K562 (cell line): ENCODE results near the gene PPP1R15A.

Source experiments
- FOXK2 ChIP-seq, 2 experiments: fragments of 450-650 bp; IDR thresholded peaks in 1 of 2; conservative IDR thresholded peaks in 1 of 2; 2 replicates each; pipeline ENCODE4 v1.6.1; 2016; ENCODE audit warnings: low read depth in 2 of 2, mild to moderate bottlenecking in 1 of 2
- RFX5 ChIP-seq: IDR thresholded peaks from 2 replicates; pipeline ENCODE4 v1.6.1; 2011; ENCODE audit warnings: low read depth, mild to moderate bottlenecking, improper control_type of control experiment, low read length
- TSC22D4 ChIP-seq: fragments of 450-650 bp; IDR thresholded peaks from 2 replicates; pipeline ENCODE4 v1.6.1; 2016; ENCODE audit warnings: missing genetic modification characterization, missing biosample characterization, control low read depth
- ZNF282 ChIP-seq: sonication (generic); formaldehyde crosslinking; IDR thresholded peaks from 2 replicates; pipeline ENCODE4 v1.8.1; 2023; ENCODE audit warnings: missing genetic modification reagents
- ZNF444 ChIP-seq: fragments of 250-450 bp; sonication (Bioruptor Pico); IDR thresholded peaks from 2 replicates; pipeline ENCODE4 v1.4.0; 2020; ENCODE audit warnings: mild to moderate bottlenecking, moderate library complexity
- TF ChIP-seq, protein P1 (sequence below), 3 experiments: IDR thresholded peaks in 2 of 3; conservative IDR thresholded peaks in 1 of 3; 2 replicates each; pipeline ENCODE4 v1.5.1; 2011 to 2012; ENCODE audit warnings: low read length in 3 of 3, mild to moderate bottlenecking in 3 of 3, control low read depth in 2 of 3, improper control_type of control experiment in 1 of 3, inconsistent platforms in 1 of 3, low read depth in 1 of 3, mixed read lengths in 1 of 3, moderate library complexity in 1 of 3; ENCODE audit not compliant: insufficient read depth in 2 of 3
- TF ChIP-seq, protein P2 (sequence below): IDR thresholded peaks from 2 replicates; pipeline ENCODE4 v1.6.1; 2016; ENCODE audit warnings: missing genetic modification characterization, missing compliant biosample characterization
- TF ChIP-seq, protein P3 (sequence below): sonication (generic); formaldehyde crosslinking; IDR thresholded peaks from 2 replicates; pipeline ENCODE4 v1.8.0; 2023; ENCODE audit warnings: mild to moderate bottlenecking, missing genetic modification reagents
- TF ChIP-seq, protein P4 (sequence below): sonication (generic); formaldehyde crosslinking; IDR thresholded peaks from 2 replicates; pipeline ENCODE4 v1.8.0; 2022; ENCODE audit warnings: missing genetic modification reagents, mild to moderate bottlenecking, borderline replicate concordance

DNA sequence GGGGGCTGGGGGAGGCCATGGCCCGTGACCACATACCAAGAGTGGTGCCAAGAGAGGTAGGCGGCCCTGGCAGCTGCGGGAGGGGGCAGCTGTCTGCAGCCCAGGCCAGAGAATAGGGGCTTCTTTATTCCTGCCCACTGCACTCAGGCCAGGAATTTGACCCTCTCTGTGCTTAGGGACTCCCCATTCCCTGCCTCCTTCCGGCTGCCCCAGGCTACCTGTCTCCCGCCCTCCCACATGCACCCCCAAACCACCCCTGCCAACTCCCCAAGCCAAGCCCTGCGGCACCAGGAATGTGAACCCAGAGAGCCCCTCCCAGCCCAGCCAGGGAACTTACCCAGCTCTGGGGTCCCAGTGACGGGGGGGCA is 4.5 kb upstream of the PPP1R15A start:
- no peak for TF ChIP-seq ZNF282 (CRISPR knock-in tag)
- TF ChIP-seq RFX5: no peak
- no peak for TF ChIP-seq ZNF444
- TF ChIP-seq, protein P1, sequence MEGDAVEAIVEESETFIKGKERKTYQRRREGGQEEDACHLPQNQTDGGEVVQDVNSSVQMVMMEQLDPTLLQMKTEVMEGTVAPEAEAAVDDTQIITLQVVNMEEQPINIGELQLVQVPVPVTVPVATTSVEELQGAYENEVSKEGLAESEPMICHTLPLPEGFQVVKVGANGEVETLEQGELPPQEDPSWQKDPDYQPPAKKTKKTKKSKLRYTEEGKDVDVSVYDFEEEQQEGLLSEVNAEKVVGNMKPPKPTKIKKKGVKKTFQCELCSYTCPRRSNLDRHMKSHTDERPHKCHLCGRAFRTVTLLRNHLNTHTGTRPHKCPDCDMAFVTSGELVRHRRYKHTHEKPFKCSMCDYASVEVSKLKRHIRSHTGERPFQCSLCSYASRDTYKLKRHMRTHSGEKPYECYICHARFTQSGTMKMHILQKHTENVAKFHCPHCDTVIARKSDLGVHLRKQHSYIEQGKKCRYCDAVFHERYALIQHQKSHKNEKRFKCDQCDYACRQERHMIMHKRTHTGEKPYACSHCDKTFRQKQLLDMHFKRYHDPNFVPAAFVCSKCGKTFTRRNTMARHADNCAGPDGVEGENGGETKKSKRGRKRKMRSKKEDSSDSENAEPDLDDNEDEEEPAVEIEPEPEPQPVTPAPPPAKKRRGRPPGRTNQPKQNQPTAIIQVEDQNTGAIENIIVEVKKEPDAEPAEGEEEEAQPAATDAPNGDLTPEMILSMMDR (IDR thresholded peaks at IDR 0.05 in 2 of 3, conservative IDR thresholded peaks at IDR 0.05 in 1 of 3; ENCODE audit: insufficient read depth in 2 of 3, low read depth in 1 of 3, low read length in 3 of 3): no peak
- TF ChIP-seq, protein P2, sequence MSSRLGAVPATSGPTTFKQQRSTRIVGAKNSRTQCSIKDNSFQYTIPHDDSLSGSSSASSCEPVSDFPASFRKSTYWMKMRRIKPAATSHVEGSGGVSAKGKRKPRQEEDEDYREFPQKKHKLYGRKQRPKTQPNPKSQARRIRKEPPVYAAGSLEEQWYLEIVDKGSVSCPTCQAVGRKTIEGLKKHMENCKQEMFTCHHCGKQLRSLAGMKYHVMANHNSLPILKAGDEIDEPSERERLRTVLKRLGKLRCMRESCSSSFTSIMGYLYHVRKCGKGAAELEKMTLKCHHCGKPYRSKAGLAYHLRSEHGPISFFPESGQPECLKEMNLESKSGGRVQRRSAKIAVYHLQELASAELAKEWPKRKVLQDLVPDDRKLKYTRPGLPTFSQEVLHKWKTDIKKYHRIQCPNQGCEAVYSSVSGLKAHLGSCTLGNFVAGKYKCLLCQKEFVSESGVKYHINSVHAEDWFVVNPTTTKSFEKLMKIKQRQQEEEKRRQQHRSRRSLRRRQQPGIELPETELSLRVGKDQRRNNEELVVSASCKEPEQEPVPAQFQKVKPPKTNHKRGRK: no peak
- TF ChIP-seq TSC22D4 (tag): no peak
- TF ChIP-seq, protein P3, sequence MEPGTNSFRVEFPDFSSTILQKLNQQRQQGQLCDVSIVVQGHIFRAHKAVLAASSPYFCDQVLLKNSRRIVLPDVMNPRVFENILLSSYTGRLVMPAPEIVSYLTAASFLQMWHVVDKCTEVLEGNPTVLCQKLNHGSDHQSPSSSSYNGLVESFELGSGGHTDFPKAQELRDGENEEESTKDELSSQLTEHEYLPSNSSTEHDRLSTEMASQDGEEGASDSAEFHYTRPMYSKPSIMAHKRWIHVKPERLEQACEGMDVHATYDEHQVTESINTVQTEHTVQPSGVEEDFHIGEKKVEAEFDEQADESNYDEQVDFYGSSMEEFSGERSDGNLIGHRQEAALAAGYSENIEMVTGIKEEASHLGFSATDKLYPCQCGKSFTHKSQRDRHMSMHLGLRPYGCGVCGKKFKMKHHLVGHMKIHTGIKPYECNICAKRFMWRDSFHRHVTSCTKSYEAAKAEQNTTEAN: no peak
- TF ChIP-seq, protein P4, sequence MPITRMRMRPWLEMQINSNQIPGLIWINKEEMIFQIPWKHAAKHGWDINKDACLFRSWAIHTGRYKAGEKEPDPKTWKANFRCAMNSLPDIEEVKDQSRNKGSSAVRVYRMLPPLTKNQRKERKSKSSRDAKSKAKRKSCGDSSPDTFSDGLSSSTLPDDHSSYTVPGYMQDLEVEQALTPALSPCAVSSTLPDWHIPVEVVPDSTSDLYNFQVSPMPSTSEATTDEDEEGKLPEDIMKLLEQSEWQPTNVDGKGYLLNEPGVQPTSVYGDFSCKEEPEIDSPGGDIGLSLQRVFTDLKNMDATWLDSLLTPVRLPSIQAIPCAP (CRISPR knock-in tag): no peak
- TF ChIP-seq FOXK2 (conservative IDR thresholded peaks at IDR 0.05 in 1 of 2, IDR thresholded peaks at IDR 0.05 in 1 of 2; ENCODE audit: low read depth in 2 of 2): no peak
